ENCODE data around the gene EIF3I.

DNA sequence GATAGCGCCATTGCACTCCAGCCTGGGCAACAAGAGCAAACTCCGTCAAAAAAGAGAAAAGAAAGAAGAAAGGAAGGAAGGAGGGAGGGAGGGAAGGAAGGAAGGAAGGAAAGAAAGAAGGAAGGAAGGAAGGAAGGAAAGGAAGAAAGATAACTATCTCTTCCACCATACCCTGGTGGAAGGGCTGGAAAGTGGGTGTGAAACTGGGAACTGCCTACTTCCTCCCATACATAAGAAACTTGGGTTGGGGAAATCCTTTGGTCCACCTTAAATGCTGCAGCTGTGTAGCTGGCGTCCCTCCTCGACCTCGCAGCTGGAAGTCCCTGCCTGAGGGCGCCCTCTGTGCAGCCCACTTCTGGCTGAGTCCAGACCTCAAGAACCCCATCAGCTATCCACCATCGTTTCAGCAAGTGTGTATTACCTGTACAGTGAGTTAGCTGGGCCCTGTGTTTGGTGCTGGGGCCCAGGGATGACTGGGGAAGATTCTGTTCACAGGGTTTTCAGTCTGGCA, 20.2 kb downstream of the EIF3I start:
- TF ChIP-seq, protein P1, sequence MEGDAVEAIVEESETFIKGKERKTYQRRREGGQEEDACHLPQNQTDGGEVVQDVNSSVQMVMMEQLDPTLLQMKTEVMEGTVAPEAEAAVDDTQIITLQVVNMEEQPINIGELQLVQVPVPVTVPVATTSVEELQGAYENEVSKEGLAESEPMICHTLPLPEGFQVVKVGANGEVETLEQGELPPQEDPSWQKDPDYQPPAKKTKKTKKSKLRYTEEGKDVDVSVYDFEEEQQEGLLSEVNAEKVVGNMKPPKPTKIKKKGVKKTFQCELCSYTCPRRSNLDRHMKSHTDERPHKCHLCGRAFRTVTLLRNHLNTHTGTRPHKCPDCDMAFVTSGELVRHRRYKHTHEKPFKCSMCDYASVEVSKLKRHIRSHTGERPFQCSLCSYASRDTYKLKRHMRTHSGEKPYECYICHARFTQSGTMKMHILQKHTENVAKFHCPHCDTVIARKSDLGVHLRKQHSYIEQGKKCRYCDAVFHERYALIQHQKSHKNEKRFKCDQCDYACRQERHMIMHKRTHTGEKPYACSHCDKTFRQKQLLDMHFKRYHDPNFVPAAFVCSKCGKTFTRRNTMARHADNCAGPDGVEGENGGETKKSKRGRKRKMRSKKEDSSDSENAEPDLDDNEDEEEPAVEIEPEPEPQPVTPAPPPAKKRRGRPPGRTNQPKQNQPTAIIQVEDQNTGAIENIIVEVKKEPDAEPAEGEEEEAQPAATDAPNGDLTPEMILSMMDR (conservative IDR thresholded peaks at IDR 0.05; ENCODE audit: low read length) = no peak
- no peak for TF ChIP-seq EZH2phosphoT487 (IDR thresholded peaks at IDR 0.05; ENCODE audit: borderline replicate concordance, low read depth, low read length)
